ENCODE data around the gene DCC. TPM values are rescaled to one million over a fixed set of nuclear protein-coding genes. Genes with fewer than 3 reads are reported as not detected.

The DCC gene
- total and polyA plus RNA-seq, 4 experiments from 2014 or later = not detected

- POLR2A ChIA-PET (ENCODE audit: partially characterized antibody) = no interaction called here
These were observed 361.4 kb downstream of the DCC start for GRCh38 chr18:52701219-52701935.

GRCh38 chr18:52715421-52715820, 375.4 kb downstream of the DCC start:
- DNase-seq = no peak
- Histone ChIP-seq H3K27me3 (ENCODE audit: insufficient read depth, low read length) (no peaks in the 10 kb centered on the region), H3K4me1 (ENCODE audit: insufficient read depth, low read length) (no peaks in the 10 kb centered on the region), H3K4me3 (ENCODE audit: low read length in 2 of 2) (no peak overlapping the region), H3K36me3 (ENCODE audit: insufficient read depth, low read length) (no peaks in the 10 kb centered on the region), H3K9me3 (ENCODE audit: control insufficient read depth in 1 of 2, low read length in 2 of 2) (no peaks in the 10 kb centered on the region), H3K27ac (ENCODE audit: low read depth, low read length) (no peak overlapping the region)
- ChIA-PET CTCF (ENCODE audit: partially characterized antibody) (no interaction called here), POLR2A (ENCODE audit: partially characterized antibody) (no interaction called here)
- peaks cover 0 to 3% (median 0%) of the 10 kb centered on the region in 8 donors for H3K9me3 Mint-ChIP-seq
- H3K27me3 Mint-ChIP-seq = no peaks in the 10 kb centered on the region
- no peaks in the 10 kb centered on the region for H3K4me1 Mint-ChIP-seq
- H3K27ac Mint-ChIP-seq = no peak overlapping the region
- no peak overlapping the region for H3K4me3 Mint-ChIP-seq
- intact Hi-C loops (cut with micrococcal nuclease) = no loop called here
- no peaks in the 10 kb centered on the region for H3K36me3 Mint-ChIP-seq

More at GRCh38 chr18:52701219-52701935, 361.4 kb downstream of the DCC start:
- H3K27ac ChIP-seq (ENCODE audit: low read depth, low read length) = no peak overlapping the region
- H3K36me3 ChIP-seq (ENCODE audit: insufficient read depth, low read length) = no peaks in the 10 kb centered on the region
- CTCF ChIA-PET (ENCODE audit: partially characterized antibody) = no interaction called here
- H3K9me3 Mint-ChIP-seq = peaks cover 0 to 7% (median under 1%) of the 10 kb centered on the region in 8 donors
- intact Hi-C loops (cut with micrococcal nuclease) = no loop called here
- no peaks in the 10 kb centered on the region for H3K27me3 Mint-ChIP-seq
- H3K9me3 ChIP-seq (ENCODE audit: control insufficient read depth in 1 of 2, low read length in 2 of 2) = no peaks in the 10 kb centered on the region
- no peak overlapping the region for H3K4me3 ChIP-seq (ENCODE audit: low read length in 2 of 2)
- H3K27me3 ChIP-seq (ENCODE audit: insufficient read depth, low read length) = no peaks in the 10 kb centered on the region
- no peaks in the 10 kb centered on the region for H3K4me1 ChIP-seq (ENCODE audit: insufficient read depth, low read length)
- H3K4me1 Mint-ChIP-seq = no peaks in the 10 kb centered on the region
- no peaks in the 10 kb centered on the region for H3K36me3 Mint-ChIP-seq
- no peak for DNase-seq
- H3K4me3 Mint-ChIP-seq = no peak overlapping the region
- H3K27ac Mint-ChIP-seq = no peak overlapping the region

GRCh38 chr18:52715991-52716390, 376.0 kb downstream of the DCC start:
- Histone ChIP-seq H3K36me3 (ENCODE audit: insufficient read depth, low read length) (no peaks in the 10 kb centered on the region), H3K9me3 (ENCODE audit: control insufficient read depth in 1 of 2, low read length in 2 of 2) (no peaks in the 10 kb centered on the region), H3K4me1 (ENCODE audit: insufficient read depth, low read length) (no peaks in the 10 kb centered on the region), H3K4me3 (ENCODE audit: low read length in 2 of 2) (no peak overlapping the region), H3K27me3 (ENCODE audit: insufficient read depth, low read length) (no peaks in the 10 kb centered on the region), H3K27ac (ENCODE audit: low read depth, low read length) (no peak overlapping the region)
- no peak overlapping the region for H3K4me3 Mint-ChIP-seq
- peaks cover 0 to 3% (median 0%) of the 10 kb centered on the region in 8 donors for H3K9me3 Mint-ChIP-seq
- no peaks in the 10 kb centered on the region for H3K27me3 Mint-ChIP-seq
- no peak for DNase-seq
- H3K27ac Mint-ChIP-seq = no peak overlapping the region
- H3K4me1 Mint-ChIP-seq = no peaks in the 10 kb centered on the region
- intact Hi-C loops (cut with micrococcal nuclease) = no loop called here
- no peaks in the 10 kb centered on the region for H3K36me3 Mint-ChIP-seq
- CTCF ChIA-PET (ENCODE audit: partially characterized antibody) = no interaction called here
- POLR2A ChIA-PET (ENCODE audit: partially characterized antibody) = no interaction called here

- Mint-ChIP-seq H3K4me3 (no peak overlapping the region), H3K4me1 (no peaks in the 10 kb centered on the region), H3K27me3 (no peaks in the 10 kb centered on the region), H3K27ac (no peak overlapping the region), H3K9me3 (peaks cover 0 to 3% (median 0%) of the 10 kb centered on the region in 8 donors), H3K36me3 (no peaks in the 10 kb centered on the region)
- Histone ChIP-seq H3K9me3 (ENCODE audit: control insufficient read depth in 1 of 2, low read length in 2 of 2) (no peaks in the 10 kb centered on the region), H3K36me3 (ENCODE audit: insufficient read depth, low read length) (no peaks in the 10 kb centered on the region), H3K27me3 (ENCODE audit: insufficient read depth, low read length) (no peaks in the 10 kb centered on the region), H3K4me3 (ENCODE audit: low read length in 2 of 2) (no peak overlapping the region), H3K27ac (ENCODE audit: low read depth, low read length) (no peak overlapping the region), H3K4me1 (ENCODE audit: insufficient read depth, low read length) (no peaks in the 10 kb centered on the region)
- POLR2A ChIA-PET (ENCODE audit: partially characterized antibody) = no interaction called here
- no peak for DNase-seq
- intact Hi-C loops (cut with micrococcal nuclease) = no loop called here
- CTCF ChIA-PET (ENCODE audit: partially characterized antibody) = no interaction called here
These were observed 377.0 kb downstream of the DCC start for GRCh38 chr18:52716973-52717372.

- DNase-seq = no peak
- peak overlapping the region in 1 of 7 donors; percentile 1 for H3K27ac Mint-ChIP-seq
- H3K36me3 Mint-ChIP-seq = no peaks in the 10 kb centered on the region
- H3K27me3 Mint-ChIP-seq = no peaks in the 10 kb centered on the region
- ChIA-PET POLR2A (ENCODE audit: partially characterized antibody) (no interaction called here), CTCF (ENCODE audit: partially characterized antibody) (no interaction called here)
- Histone ChIP-seq H3K27me3 (ENCODE audit: insufficient read depth, low read length) (no peaks in the 10 kb centered on the region), H3K4me1 (ENCODE audit: insufficient read depth, low read length) (no peaks in the 10 kb centered on the region), H3K27ac (ENCODE audit: low read depth, low read length) (no peak overlapping the region), H3K4me3 (ENCODE audit: low read length in 2 of 2) (no peak overlapping the region), H3K9me3 (ENCODE audit: control insufficient read depth in 1 of 2, low read length in 2 of 2) (no peaks in the 10 kb centered on the region), H3K36me3 (ENCODE audit: insufficient read depth, low read length) (no peaks in the 10 kb centered on the region)
- H3K9me3 Mint-ChIP-seq = peaks cover 0 to 10% (median 3%) of the 10 kb centered on the region in 8 donors
- intact Hi-C loops (cut with micrococcal nuclease) = no loop called here
- no peaks in the 10 kb centered on the region for H3K4me1 Mint-ChIP-seq
- H3K4me3 Mint-ChIP-seq = no peak overlapping the region
These were observed 382.9 kb downstream of the DCC start for GRCh38 chr18:52722904-52723303.

- Histone ChIP-seq H3K36me3 (ENCODE audit: insufficient read depth, low read length) (no peaks in the 10 kb centered on the region), H3K4me3 (ENCODE audit: low read length in 2 of 2) (no peak overlapping the region), H3K9me3 (ENCODE audit: control insufficient read depth in 1 of 2, low read length in 2 of 2) (no peaks in the 10 kb centered on the region), H3K27me3 (ENCODE audit: insufficient read depth, low read length) (no peaks in the 10 kb centered on the region), H3K27ac (ENCODE audit: low read depth, low read length) (no peak overlapping the region), H3K4me1 (ENCODE audit: insufficient read depth, low read length) (no peaks in the 10 kb centered on the region)
- no peak overlapping the region for H3K27ac Mint-ChIP-seq
- H3K27me3 Mint-ChIP-seq = no peaks in the 10 kb centered on the region
- no peak for DNase-seq
- POLR2A ChIA-PET (ENCODE audit: partially characterized antibody) = no interaction called here
- CTCF ChIA-PET (ENCODE audit: partially characterized antibody) = no interaction called here
- peaks cover 0 to 10% (median 3%) of the 10 kb centered on the region in 8 donors for H3K9me3 Mint-ChIP-seq
- no peaks in the 10 kb centered on the region for H3K4me1 Mint-ChIP-seq
- no peak overlapping the region for H3K4me3 Mint-ChIP-seq
- intact Hi-C loops (cut with micrococcal nuclease) = no loop called here
- H3K36me3 Mint-ChIP-seq = no peaks in the 10 kb centered on the region
These were observed 383.6 kb downstream of the DCC start for GRCh38 chr18:52723550-52723970.

- intact Hi-C loops (cut with micrococcal nuclease) = no loop called here
- no peak overlapping the region for H3K27ac Mint-ChIP-seq
- Histone ChIP-seq H3K27me3 (ENCODE audit: insufficient read depth, low read length) (no peaks in the 10 kb centered on the region), H3K4me3 (ENCODE audit: low read length in 2 of 2) (no peak overlapping the region), H3K9me3 (ENCODE audit: control insufficient read depth in 1 of 2, low read length in 2 of 2) (no peaks in the 10 kb centered on the region), H3K36me3 (ENCODE audit: insufficient read depth, low read length) (no peaks in the 10 kb centered on the region), H3K27ac (ENCODE audit: low read depth, low read length) (no peak overlapping the region), H3K4me1 (ENCODE audit: insufficient read depth, low read length) (no peaks in the 10 kb centered on the region)
- peaks cover 0 to 3% (median 2%) of the 10 kb centered on the region in 8 donors for H3K9me3 Mint-ChIP-seq
- POLR2A ChIA-PET (ENCODE audit: partially characterized antibody) = no interaction called here
- H3K4me1 Mint-ChIP-seq = no peaks in the 10 kb centered on the region
- no peaks in the 10 kb centered on the region for H3K27me3 Mint-ChIP-seq
- H3K36me3 Mint-ChIP-seq = no peaks in the 10 kb centered on the region
- H3K4me3 Mint-ChIP-seq = no peak overlapping the region
- CTCF ChIA-PET (ENCODE audit: partially characterized antibody) = no interaction called here
- DNase-seq = no peak
These were observed 391.1 kb downstream of the DCC start for GRCh38 chr18:52730972-52731619.
